Fibroblast of skin of abdomen (primary cell): ENCODE measurements around the gene AKR1C1. TPM values are rescaled to one million over a fixed set of nuclear protein-coding genes. Genes with fewer than 3 reads are reported as not detected.
A peak's percentile ranks its signal among the peaks of the same experiment; 100 is the strongest.
"Not testable (repeated sequence)": the region's sequence is repeated elsewhere in the genome, so short reads cannot be mapped to it uniquely, and the experiment has no call there.

Source experiments
- DNase-seq: peaks from one replicate; pipeline ENCODE4 v3.0.0-alpha.2; 2013
- polyA plus RNA-seq, 2 experiments: library from polyadenylated mRNA; unstranded; fragments of 120-200 nt; gene quantifications; one replicate each; pipeline ENCODE4 v1.2.1, GENCODE V29; 2013; ENCODE audit not compliant: insufficient read length in 2 of 2

The AKR1C1 gene
- polyA plus RNA-seq (2013, experiment 1 of 2; ENCODE audit: insufficient read length), result 10.5 TPM
- 8.2 TPM for polyA plus RNA-seq (2013, experiment 2 of 2; ENCODE audit: insufficient read length)

GRCh38 chr10:4962876-4963814, at the start of gene AKR1C1:
Gene AKR1C1 (plus strand): TSS chr10:4963415. CDS start chr10:4963445, 30 bp downstream.
- peak; percentile 22 for DNase-seq

GRCh38 chr10:4914213-4914850, 48.9 kb upstream of the AKR1C1 start:
- DNase-seq, result no peak

GRCh38 chr10:4916086-4916716, 47.0 kb upstream of the AKR1C1 start:
- DNase-seq, result no peak

- no peak for DNase-seq
Measured at GRCh38 chr10:4918236-4918635, 45.0 kb upstream of the AKR1C1 start.

- not testable (repeated sequence) for DNase-seq
Measured at GRCh38 chr10:4924482-4924881, 38.7 kb upstream of the AKR1C1 start.

GRCh38 chr10:4926400-4926799, 36.8 kb upstream of the AKR1C1 start:
- no peak for DNase-seq

- DNase-seq, result no peak
Measured at GRCh38 chr10:4931587-4931986, 31.6 kb upstream of the AKR1C1 start.

- DNase-seq, result no peak
Measured at GRCh38 chr10:4934391-4934987, 28.7 kb upstream of the AKR1C1 start.

GRCh38 chr10:4937346-4937745, 25.9 kb upstream of the AKR1C1 start:
- DNase-seq, result no peak

GRCh38 chr10:4939224-4940072, 23.8 kb upstream of the AKR1C1 start:
- no peak for DNase-seq

GRCh38 chr10:4940073-4940428, 23.2 kb upstream of the AKR1C1 start:
- DNase-seq, result not testable (repeated sequence)

GRCh38 chr10:4940909-4941308, 22.3 kb upstream of the AKR1C1 start:
- not testable (repeated sequence) for DNase-seq

GRCh38 chr10:4941540-4942330, 21.5 kb upstream of the AKR1C1 start:
- no peak for DNase-seq

GRCh38 chr10:4942931-4943330, 20.3 kb upstream of the AKR1C1 start:
- DNase-seq, result peak; percentile 62

GRCh38 chr10:4943416-4943815, 19.8 kb upstream of the AKR1C1 start:
- DNase-seq, result not testable (repeated sequence)

GRCh38 chr10:4943821-4944220, 19.4 kb upstream of the AKR1C1 start:
- DNase-seq, result no peak

GRCh38 chr10:4944841-4945240, 18.4 kb upstream of the AKR1C1 start:
- DNase-seq, result no peak

GRCh38 chr10:4945766-4946717, 17.2 kb upstream of the AKR1C1 start:
- no peak for DNase-seq

GRCh38 chr10:4947039-4947634, 16.1 kb upstream of the AKR1C1 start:
- no peak for DNase-seq
